BJ (cell line): Measurements from ENCODE around the gene ASL. TPM values are rescaled to one million over a fixed set of nuclear protein-coding genes. Genes with fewer than 3 reads are reported as not detected.

Source experiments
- CTCF ChIA-PET: fragments of 350-600 bp; formaldehyde crosslinking; extraction: SDS; loops from one replicate; lab custom pipeline; 2021; ENCODE audit warnings: antibody characterized with exemption, inconsistent platforms; lab: Yijun Ruan, JAX
- POLR2A ChIA-PET: fragments of 300-600 bp; sonication (Branson Sonifier 250); formaldehyde crosslinking; extraction: SDS; loops from one replicate; lab custom pipeline; 2021; ENCODE audit warnings: antibody characterized with exemption; lab: Charles Lee
- DNase-seq: peaks from one replicate; pipeline ENCODE4 v3.0.0-alpha.2; 2011; ENCODE audit warnings: low read depth
- H3K27me3 ChIP-seq: 2 replicates; pipeline ENCODE4 v1.6.0; 2011; ENCODE audit warnings: low read length; ENCODE audit not compliant: control insufficient read depth, insufficient read depth
- H3K36me3 ChIP-seq: 2 replicates; pipeline ENCODE4 v1.5.1; 2011; ENCODE audit warnings: low read length; ENCODE audit not compliant: control insufficient read depth, insufficient read depth
- H3K4me3 ChIP-seq: 2 replicates; pipeline ENCODE4 v1.5.1; 2011; ENCODE audit warnings: low read depth, mild to moderate bottlenecking, control low read depth, low read length
- polyA plus RNA-seq: library from polyadenylated mRNA; depleted of rRNA; stranded (reverse); fragments of >200 nt; gene quantifications from 2 replicates; pipeline ENCODE4 v1.2.3, GENCODE V29; 2011
- TF ChIP-seq, protein P1 (sequence below): IDR thresholded peaks from 2 replicates; pipeline ENCODE4 v1.5.1; 2011; ENCODE audit warnings: low read depth, mild to moderate bottlenecking, control low read depth, inconsistent platforms, low read length, moderate library complexity; ENCODE audit not compliant: insufficient read depth

The ASL gene
- polyA plus RNA-seq, 1 experiment = 57.2 TPM

DNA sequence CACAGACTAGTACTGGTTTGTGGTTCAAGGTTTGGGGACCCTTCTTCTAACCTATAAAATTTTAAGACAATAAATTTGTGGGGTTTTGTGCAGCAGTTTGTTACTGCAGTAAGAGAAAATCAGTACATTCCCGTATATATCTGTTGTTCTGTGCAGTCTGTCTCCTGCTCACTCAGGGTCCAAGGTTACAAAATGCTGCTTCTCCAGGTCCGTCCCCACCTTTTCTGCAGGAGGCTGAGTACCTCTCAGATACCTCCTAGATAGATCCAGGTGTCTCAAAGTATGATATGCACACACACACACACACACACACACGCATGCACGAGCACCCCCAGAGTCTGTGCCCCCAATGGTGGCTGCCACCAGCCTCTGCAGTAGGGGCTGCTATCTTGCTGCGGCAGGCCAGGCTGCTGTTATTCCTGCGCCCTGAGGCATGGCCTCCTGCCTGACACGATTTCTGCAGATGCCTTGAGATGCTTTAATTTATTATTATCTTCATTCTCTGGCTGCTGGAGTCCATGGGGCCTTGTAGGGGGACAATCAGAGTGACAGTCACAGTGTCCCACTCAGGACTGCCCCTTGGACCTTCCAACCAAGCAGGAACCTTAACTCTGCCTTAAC lies 25.2 kb upstream of the ASL start:
- Histone ChIP-seq H3K4me3 (no peak overlapping the region), H3K27me3 (no peaks in the 10 kb centered on the region), H3K36me3 (no peaks in the 10 kb centered on the region)
- DNase-seq = no peak
- ChIA-PET POLR2A (no interaction called here), CTCF (interaction anchor here (1.2 kb wide), 1 partner anchor 382 kb away, joined by 3 read pairs; no protein-coding TSS in a partner anchor)
- TF ChIP-seq, protein P1, sequence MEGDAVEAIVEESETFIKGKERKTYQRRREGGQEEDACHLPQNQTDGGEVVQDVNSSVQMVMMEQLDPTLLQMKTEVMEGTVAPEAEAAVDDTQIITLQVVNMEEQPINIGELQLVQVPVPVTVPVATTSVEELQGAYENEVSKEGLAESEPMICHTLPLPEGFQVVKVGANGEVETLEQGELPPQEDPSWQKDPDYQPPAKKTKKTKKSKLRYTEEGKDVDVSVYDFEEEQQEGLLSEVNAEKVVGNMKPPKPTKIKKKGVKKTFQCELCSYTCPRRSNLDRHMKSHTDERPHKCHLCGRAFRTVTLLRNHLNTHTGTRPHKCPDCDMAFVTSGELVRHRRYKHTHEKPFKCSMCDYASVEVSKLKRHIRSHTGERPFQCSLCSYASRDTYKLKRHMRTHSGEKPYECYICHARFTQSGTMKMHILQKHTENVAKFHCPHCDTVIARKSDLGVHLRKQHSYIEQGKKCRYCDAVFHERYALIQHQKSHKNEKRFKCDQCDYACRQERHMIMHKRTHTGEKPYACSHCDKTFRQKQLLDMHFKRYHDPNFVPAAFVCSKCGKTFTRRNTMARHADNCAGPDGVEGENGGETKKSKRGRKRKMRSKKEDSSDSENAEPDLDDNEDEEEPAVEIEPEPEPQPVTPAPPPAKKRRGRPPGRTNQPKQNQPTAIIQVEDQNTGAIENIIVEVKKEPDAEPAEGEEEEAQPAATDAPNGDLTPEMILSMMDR = no peak

DNA sequence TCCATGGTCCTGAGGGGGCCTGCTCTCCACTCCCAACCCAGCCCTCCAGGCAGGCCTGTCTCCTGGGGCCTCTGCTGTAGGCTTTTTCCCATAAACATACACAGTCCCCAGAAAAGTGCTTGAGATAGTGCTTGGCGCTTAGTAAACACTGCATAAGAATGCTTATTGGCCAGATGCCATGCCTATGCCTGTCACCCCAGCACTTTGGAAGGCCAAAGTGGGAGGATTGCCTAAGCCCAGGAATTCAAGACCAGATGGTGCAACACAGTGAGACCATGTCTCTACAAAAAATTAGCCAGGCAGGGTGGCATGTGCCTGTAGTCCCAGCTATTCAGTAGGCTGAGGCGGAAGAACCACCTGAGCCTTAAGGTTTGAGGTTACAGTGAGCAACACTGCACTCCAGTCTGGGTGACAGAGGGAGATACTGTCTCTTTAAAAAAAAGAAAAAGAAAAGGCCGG lies 24.6 kb upstream of the ASL start:
- POLR2A ChIA-PET = no interaction called here
- CTCF ChIA-PET = interaction anchor here (0.6 kb wide), 1 partner anchor 507 kb away, joined by 5 read pairs; no protein-coding TSS in a partner anchor
- DNase-seq = peak; percentile 85
- Histone ChIP-seq H3K36me3 (no peaks in the 10 kb centered on the region), H3K4me3 (no peak overlapping the region), H3K27me3 (no peaks in the 10 kb centered on the region)
- TF ChIP-seq, protein P1 = no peak

DNA sequence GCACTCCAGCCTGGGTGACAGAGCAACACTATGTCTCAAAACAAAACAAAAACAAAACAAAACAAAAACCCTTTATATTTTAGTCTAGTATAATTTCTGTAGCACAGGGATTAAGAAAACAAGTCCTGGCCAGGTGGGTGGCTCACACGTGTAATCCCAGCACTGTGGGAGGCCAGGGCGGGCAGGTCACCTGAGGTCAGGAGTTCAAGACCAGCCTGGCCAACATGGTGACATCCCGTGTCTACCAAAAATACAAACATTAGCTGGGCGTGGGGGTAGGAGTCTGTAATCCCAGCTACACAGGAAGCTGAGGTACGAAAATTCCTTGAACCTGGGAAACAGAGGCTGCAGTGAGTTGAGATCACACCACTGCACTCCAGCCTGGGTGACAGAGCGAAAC lies 23.2 kb upstream of the ASL start:
- POLR2A ChIA-PET = no interaction called here
- CTCF ChIA-PET = interaction anchor here (0.7 kb wide), 1 partner anchor 18 kb away, joined by 3 read pairs; no protein-coding TSS in a partner anchor
- Histone ChIP-seq H3K36me3 (no peaks in the 10 kb centered on the region), H3K27me3 (no peaks in the 10 kb centered on the region), H3K4me3 (no peak overlapping the region)
- no peak for DNase-seq
- TF ChIP-seq, protein P1 = no peak

DNA sequence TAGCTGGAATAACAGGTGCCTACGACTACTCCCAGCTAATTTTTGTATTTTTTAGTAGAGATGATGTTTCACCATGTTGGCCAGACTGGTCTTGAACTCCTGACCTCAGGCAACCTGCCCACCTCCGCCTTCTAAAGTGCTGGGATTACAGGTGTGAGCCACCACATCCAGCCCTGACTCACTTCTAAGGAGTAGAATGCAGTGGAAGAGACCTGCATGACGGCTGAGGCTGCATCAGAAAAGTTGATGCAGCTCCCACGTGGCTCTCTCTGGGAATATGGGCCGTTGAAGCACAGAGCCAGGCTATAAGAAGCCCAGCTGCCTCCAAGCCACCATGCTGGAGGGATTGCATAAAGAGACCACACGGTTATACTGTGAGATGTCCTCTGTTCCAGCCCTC lies 21.6 kb upstream of the ASL start:
- POLR2A ChIA-PET = no interaction called here
- no peaks in the 10 kb centered on the region for H3K27me3 ChIP-seq

DNA sequence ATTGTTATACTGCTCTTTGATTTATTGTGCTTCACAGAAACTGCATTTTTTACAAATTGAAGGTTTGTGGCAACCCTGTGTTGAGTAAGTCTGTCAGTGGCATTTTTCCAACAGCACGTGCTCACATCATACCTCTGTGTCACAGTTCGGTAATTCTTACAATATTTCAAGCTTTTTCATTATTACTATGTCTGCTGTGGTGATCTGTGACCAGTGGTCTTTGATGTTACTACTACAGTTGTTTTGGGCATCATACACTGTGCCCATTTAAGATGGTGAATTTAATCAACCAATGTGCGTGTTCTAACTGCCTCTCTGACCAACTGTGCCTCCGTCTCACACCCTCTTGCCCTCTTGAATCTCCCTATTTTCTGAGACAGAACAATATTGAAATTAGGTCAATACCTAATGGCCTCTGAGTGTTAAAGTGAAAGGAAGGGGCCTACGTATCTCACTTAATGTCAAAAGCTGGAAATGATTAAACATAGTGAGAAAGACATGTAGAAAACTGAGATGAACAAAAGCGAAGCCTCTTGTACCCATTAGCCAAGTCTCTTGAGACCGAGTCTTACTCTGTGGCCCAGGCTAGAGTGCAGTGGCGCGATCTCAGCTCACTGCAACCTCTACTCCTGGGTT lies 20.2 kb upstream of the ASL start:
- ChIA-PET POLR2A (no interaction called here), CTCF (interaction anchor here (1.1 kb wide), 1 partner anchor 10 kb away, joined by 4 read pairs; no protein-coding TSS in a partner anchor)
- Histone ChIP-seq H3K4me3 (no peak overlapping the region), H3K27me3 (no peaks in the 10 kb centered on the region), H3K36me3 (no peaks in the 10 kb centered on the region)
- peak; percentile 20 for DNase-seq
- TF ChIP-seq, protein P1 = no peak

More for the DNA sequence above, 21.6 kb upstream of the ASL start:
- DNase-seq = no peak
- TF ChIP-seq, protein P1 = no peak
- Histone ChIP-seq H3K36me3 (no peaks in the 10 kb centered on the region), H3K4me3 (no peak overlapping the region)
- CTCF ChIA-PET = interaction anchor here (1.5 kb wide), 2 partner anchors 11 to 17 kb away, joined by 3 to 4 read pairs; no protein-coding TSS in a partner anchor
